ENCODE measurements around the gene CEP72.

The CEP72 gene

DNA sequence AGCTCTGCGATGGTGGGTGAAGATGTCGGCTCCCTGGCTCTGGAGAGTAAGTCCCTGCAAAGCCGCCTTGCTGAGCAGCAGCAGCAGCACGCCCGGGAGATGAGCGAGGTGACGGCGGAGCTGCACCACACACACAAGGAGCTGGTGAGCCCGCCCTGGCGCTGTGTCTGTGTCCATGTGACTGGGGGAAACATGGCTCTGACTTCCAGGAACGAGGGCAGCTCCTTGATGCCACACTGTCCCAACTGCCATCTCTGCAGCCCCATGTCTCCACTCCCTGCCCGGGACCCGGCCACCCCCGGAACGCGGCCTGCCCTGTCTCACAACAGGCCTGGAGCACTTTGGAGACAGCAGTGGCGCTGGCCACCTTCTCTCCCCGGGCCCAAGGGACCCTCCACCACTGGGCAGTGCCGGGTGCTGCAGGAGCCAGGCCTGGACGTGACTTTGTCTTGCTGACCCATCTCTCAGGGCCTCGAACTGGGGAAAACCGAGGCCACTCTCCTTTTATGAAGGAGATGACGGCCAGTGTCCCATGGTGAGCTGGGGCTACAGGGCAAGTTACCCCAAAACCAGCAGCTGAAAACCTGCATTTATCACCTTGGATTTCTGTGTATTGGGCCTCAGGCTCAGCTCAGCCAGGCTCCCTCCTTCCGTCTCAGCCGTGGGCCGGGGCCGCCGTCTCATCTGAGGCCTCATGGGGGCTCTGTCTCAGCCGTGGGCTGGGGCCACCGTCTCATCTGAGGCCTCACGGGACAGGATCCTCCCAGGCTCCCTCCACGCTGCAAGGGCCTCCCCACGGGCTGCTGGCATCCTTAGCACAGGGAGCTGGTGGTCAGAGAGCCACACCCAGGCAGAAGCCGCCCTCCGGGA, 28.6 kb downstream of the CEP72 start:
- DNase-seq, result no peak

- no peak for DNase-seq
These were observed 29.2 kb downstream of the CEP72 start for GRCh38 chr5:641331-641765.

- DNase-seq, result no peak
These were observed 30.3 kb downstream of the CEP72 start for GRCh38 chr5:642481-642880.

GRCh38 chr5:643351-643801, 31.2 kb downstream of the CEP72 start:
- DNase-seq, result no peak

GRCh38 chr5:643811-644271, 31.7 kb downstream of the CEP72 start:
- DNase-seq, result no peak

DNA sequence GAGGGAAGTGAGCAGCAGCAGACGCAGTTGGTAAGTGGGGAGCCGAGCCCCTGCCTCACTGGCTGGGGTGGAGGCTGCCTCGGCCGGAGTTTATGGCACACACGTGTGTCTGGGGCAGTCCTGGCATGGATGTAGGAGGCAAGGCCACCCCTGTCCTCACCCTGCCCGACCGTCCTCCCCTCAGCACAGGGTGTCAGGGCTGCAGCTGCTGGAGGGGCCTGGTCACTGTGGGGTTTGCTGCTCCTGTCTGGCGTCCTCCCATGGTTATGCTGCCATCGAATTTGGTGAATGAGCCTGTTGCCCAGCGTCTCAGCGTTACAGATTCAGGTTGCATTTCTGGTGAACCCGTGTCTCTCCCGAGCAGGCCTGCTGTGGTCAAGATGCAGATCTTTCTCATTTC, 32.4 kb downstream of the CEP72 start:
- DNase-seq, result no peak

DNA sequence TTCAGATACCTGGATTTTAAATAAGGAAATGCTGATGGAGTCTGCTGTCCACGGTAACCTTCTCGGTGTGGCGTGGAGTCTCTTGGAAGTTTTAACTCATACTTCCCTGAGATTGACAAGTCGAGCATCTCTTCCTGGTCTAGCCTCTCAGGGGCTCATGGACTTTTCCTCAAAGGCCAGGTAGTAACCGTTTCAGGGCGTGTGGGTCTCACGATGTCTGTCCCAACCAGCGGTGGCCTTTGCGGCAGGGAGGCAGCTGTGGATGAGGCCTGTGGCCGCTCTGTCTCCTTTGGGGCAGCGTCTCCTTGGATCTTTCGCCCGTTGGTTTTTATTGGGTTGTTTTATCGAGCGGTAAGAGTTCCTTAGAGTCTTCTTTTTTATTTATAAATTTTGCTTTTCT, 32.8 kb downstream of the CEP72 start:
- no peak for DNase-seq

GRCh38 chr5:645421-645820, 33.3 kb downstream of the CEP72 start:
- no peak for DNase-seq

- DNase-seq, result no peak
These were observed 34.5 kb downstream of the CEP72 start for GRCh38 chr5:646396-647201.

DNA sequence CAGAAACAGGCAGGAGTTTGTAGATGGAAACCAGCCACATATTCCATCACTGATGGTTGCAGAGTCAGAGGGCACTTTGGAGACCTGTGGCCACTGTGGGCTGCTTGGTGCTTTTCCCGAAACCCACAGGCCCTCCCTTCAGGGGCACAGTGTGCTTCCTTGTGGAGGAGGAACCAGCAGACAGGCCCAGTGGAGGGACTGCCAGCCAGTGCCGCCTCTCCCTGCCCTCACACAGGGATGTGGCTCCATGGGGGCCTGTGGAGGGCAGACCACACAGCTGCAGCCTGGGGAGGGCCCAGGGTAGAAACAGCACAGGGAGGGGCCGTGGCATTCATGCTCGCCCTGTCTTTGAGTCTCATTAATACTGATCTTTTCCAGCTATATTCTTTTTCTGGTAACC, 35.2 kb downstream of the CEP72 start:
- no peak for DNase-seq

DNA sequence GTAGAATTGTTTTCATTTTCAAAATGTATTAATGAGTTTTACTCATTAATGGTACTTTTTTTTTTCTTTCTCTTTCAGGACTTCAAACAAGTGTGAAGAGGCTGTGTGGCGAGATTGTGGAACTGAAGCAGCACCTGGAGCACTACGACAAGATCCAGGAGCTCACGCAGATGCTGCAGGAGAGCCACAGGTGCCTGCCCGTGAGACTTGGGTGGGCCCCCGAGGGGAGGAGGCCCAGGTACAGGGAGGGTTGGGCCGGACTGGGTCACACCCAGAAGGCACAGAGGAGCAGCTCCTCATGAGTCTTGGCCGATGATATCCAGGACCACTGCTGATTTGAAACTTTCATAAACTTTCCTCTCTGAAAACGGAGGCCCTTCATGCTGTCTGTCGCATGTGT, 35.6 kb downstream of the CEP72 start:
- DNase-seq, result no peak

DNA sequence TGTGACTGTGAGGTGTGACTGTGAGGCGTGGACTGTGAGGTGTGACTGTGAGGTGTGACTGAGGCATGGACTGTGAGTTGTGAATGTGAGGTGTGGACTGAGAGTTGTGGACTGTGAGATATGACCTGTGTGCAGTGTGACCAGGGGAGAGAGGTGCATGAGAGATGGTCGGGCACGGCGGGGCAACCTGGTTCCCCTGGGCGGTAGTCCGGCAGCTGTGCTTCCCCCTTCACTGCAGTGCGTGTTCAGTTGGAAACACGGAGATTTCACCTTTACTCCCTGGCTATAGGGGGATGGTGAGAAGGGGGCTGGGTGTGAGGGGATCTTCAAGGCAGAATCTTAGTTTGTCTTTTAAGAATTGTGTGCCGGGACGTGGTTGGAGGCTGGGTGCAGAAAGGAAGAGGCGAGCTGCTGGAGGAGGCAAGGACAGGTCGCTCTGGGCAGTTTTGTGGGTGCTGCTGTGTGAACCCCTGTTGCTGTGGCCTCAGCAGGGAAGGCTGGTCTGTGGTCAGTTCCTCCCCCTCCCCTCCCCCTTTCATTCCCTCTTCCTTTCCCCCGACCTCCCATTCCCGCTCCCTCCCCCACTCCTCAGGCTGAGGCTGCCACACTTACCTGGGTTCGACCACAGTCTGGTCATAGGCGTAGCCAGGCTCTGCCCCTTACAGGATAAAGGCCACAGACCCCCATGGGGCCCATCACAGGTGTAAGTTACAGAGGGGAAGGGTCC, 39.3 kb downstream of the CEP72 start:
- DNase-seq, result no peak

- DNase-seq, result no peak
These were observed 39.9 kb downstream of the CEP72 start for GRCh38 chr5:652023-652515.

- DNase-seq, result no peak
These were observed 40.7 kb downstream of the CEP72 start for GRCh38 chr5:652773-653350.

- no peak for DNase-seq
These were observed 42.1 kb downstream of the CEP72 start for GRCh38 chr5:654071-654778.

DNA sequence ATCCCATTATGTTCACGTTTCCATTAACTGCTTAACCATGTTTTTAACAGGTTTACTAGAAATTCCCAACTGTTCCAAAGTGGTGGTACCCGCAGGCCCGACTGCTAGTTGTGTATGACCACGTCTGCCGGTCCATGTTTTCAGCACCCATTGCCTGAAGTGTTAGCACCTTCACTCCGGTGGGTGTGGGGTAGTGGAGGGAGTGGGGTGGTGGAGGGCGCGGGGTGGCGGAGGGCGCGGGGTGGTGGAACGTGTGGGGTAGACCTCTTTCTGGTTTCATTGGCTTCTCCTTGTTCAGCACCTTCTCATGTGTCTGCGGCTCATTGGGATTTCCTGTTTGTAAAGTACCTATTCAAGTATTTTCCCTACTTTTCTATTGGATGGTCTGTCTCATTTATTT, 43.3 kb downstream of the CEP72 start:
- no peak for DNase-seq

DNA sequence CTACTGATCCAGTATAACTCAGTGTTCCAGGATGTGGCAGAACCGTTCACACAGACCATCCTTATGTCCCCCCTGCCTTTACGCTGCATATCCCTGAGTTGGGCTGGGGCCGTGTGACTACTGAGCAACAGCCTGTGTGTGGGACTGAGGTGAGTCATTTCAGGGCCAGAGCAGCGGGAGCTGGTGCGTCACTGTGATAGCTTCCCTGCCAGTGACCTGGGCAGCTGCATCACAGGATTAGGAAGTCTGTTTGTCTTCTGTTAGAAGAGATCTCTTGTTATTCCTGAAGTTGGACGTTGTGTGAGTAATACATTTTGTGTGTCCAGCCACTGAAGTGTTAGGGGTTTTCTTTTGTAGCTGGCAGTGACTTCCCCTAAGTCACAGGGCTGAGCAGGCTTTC, 45.4 kb downstream of the CEP72 start:
- DNase-seq, result no peak

DNA sequence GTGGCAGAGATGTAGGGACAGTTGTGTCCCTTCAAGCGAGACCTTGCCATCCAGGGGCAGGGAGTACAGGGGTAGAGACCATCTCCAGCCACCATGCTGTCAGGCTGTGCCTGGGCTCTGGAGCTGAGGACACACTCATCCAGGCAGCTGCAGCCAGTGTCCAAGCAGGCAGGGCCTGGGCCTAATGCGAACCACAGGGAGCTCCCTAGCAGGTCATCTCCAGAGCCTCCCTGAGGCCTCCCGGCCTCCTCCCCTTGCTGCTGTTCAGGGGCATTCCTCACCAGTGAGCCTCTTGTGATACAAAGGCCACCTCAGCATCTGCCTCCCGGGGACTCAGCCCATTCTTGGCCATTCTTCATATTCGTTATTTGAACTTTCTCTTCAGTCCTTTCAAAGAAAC, 46.0 kb downstream of the CEP72 start:
- no peak for DNase-seq

DNA sequence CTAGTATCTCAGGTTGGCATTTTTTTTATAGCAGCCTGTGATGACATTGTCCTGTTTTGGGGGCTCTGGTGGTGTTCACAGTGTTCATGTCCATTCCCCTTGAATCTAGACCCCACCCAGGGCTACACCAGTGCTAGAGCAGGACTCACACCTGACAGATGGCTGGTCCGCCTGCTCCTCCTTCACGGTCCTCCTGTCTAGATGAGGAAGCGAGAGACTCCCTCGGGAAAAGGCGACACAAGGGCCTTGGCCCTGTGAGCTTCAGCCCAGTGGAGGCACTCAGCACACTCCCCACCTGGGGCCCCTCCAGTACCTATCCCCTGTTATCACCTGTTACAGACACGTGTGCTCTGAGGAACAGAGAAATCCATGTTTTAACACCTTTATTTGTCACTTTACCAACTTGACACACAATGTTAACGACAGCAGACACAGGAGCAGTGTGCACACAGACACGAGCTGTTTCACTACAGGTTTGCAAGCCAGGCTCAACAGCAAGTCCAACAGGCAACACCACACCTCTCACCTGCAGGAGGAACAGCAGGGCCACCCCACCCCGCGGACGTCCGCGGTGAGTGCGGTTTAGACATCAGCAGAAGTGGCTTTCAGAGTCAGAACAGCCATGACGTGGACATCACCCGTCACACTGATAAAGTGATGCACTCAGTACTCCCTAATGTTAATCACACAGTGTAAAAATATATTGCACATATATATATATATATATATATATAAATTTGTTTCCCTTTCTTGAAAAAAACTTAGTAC, 47.5 kb downstream of the CEP72 start:
- DNase-seq, result no peak

GRCh38 chr5:660491-661030, 48.4 kb downstream of the CEP72 start:
- DNase-seq, result no peak

All from NCI-H2029 treated with DMSO at 0.1 percent for 48 hours (cell line).